GM20431 (cell line): Measurements from ENCODE around the gene RNF145.

ENCODE experiments used
- in situ Hi-C: fragments of 300-500 bp; cut with MseI, MboI; formaldehyde crosslinking; loops from one replicate; pipeline ENCODE4 v1.15.0; 2020; ENCODE audit warnings: low sequenced_read_pairs; ENCODE audit not compliant: unreplicated experiment

The RNF145 gene

GRCh38 chr5:159223469-159223868 is 14.1 kb upstream of the RNF145 start:
- in situ Hi-C loops: no loop called here

- in situ Hi-C loops: no loop called here
Measured at GRCh38 chr5:159220206-159220605, 10.9 kb upstream of the RNF145 start.

- in situ Hi-C loops: no loop called here
Measured at GRCh38 chr5:159218595-159219023, 9.3 kb upstream of the RNF145 start.

GRCh38 chr5:159217236-159217635 is 7.9 kb upstream of the RNF145 start:
- in situ Hi-C loops: no loop called here

GRCh38 chr5:159216454-159216853 is 7.1 kb upstream of the RNF145 start:
- in situ Hi-C loops: no loop called here

GRCh38 chr5:159215886-159216285 is 6.5 kb upstream of the RNF145 start:
- in situ Hi-C loops: no loop called here

- in situ Hi-C loops: no loop called here
Measured at GRCh38 chr5:159214486-159215271, 5.3 kb upstream of the RNF145 start.

- in situ Hi-C loops: no loop called here
Measured at GRCh38 chr5:159212657-159213462, 3.5 kb upstream of the RNF145 start.

- in situ Hi-C loops: no loop called here
Measured at GRCh38 chr5:159211729-159212174, 2.4 kb upstream of the RNF145 start.

- in situ Hi-C loops: no loop called here
Measured at GRCh38 chr5:159210846-159211245, 1.5 kb upstream of the RNF145 start.

GRCh38 chr5:159210210-159210661 is 883 bp upstream of the RNF145 start:
- in situ Hi-C loops: no loop called here

GRCh38 chr5:159208514-159209437 is 577 bp downstream of the RNF145 start:
- in situ Hi-C loops: no loop called here

- in situ Hi-C loops: no loop called here
Measured at GRCh38 chr5:159207686-159208513, 1.5 kb downstream of the RNF145 start.

- in situ Hi-C loops: no loop called here
Measured at GRCh38 chr5:159207222-159207685, 2.1 kb downstream of the RNF145 start.

GRCh38 chr5:159206818-159207217 is 2.5 kb downstream of the RNF145 start:
- in situ Hi-C loops: no loop called here

GRCh38 chr5:159206368-159206767 is 3.0 kb downstream of the RNF145 start:
- in situ Hi-C loops: no loop called here

GRCh38 chr5:159203351-159203750 is 6.0 kb downstream of the RNF145 start:
- in situ Hi-C loops: no loop called here

- in situ Hi-C loops: no loop called here
Measured at GRCh38 chr5:159202151-159202550, 7.2 kb downstream of the RNF145 start.

- in situ Hi-C loops: no loop called here
Measured at GRCh38 chr5:159199780-159200179, 9.6 kb downstream of the RNF145 start.
